ENCODE data around the gene VPS11.
A peak's percentile ranks its signal among the peaks of the same experiment; 100 is the strongest.
"Not testable (repeated sequence)": the region's sequence is repeated elsewhere in the genome, so short reads cannot be mapped to it uniquely, and the experiment has no call there.

The VPS11 gene

DNA sequence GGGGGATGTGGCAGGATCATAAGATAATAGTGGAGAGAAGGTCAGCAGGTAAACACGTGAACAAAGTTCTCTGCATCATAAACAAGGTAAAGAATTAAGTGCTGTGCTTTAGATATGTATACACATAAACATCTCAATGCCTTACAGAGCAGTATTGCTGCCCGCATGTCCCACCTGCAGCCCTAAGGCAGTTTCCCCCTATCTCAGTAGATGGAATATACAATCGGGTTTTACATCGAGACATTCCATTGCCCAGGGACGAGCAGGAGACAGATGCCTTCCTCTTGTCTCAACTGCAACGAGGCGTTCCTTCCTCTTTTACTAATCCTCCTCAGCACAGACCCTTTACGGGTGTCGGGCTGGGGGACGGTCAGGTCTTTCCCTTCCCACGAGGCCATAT is 28.1 kb upstream of the VPS11 start:
- not testable (repeated sequence) for DNase-seq

GRCh38 chr11:119041821-119042514 is 25.6 kb upstream of the VPS11 start:
- DNase-seq, result no peak

DNA sequence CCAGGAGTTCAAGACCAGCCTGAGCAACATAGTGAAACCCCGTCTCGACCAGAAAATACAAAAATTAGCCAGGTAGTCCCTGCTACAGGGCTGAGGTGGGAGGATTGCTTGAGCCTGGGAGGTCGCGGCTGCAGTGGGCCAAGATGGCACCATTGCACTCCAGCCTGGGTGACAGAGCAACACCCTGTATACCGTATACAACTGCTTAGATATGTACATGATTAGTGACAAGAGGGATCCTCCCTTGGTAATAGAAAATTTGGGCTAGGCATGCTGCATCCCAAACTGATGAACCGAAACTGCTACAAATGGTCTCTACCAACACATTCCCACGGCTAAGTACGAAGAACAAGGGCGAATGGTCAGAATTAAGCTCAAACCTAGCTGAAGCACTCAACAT is 24.7 kb upstream of the VPS11 start:
- DNase-seq, result no peak

DNA sequence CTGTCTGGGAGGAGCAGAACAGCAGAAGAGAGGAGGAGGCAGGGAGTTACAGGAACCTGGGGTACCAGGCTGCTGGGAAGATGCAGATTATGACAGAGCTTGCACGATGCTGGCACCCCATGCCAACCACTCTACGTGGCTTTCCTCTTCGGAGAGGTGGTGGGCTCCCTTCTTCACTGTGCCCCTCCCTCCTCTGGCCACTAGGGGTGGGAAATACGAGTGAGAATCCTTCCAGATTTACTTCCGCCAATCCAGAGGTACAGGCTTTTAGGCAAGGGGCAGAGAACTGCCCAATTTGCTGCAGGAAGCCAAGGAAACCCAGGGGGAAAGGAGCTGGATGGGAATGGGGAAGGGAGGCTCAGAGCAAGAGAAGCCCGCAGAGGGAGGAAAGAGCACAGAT is 22.9 kb upstream of the VPS11 start:
- no peak for DNase-seq

DNA sequence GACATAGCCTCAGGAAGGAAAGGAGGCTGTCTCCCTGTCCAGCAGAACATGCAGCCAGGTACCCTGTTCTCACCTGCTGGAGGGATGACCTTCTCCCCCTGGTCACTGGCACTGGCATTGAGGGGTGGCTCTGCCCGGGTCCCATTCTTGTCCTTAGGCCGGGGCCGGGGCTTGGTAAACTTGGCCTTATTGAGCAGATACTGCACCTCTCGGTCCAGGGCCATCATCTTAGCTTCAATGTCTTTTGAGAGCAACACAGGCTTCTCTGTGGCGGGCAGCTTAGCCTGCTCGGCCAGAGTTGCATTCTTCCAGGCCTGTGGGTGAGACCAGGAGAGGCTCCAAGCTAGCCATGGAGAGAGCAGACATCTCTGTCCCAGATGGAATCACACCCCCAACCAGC is 21.1 kb upstream of the VPS11 start:
- no peak for DNase-seq

DNA sequence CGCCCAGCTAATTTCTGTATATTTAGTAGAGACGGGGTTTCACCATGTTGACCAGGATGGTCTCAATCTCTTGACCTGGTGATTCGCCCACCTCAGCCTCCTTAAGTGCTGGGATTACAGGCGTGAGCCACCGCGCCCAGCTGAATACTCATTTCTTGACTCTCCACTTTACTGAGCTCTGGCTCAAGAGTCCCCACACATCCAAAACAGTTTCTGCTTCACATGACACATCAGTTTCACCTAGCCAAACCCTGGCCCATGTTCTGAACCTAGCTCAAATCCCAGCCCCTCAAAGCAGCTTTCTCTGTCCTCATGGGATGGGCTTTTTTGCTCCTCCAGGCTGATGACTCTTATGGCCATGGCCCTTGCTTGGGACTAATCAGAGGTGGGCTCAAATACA is 20.4 kb upstream of the VPS11 start:
- DNase-seq, result no peak

DNA sequence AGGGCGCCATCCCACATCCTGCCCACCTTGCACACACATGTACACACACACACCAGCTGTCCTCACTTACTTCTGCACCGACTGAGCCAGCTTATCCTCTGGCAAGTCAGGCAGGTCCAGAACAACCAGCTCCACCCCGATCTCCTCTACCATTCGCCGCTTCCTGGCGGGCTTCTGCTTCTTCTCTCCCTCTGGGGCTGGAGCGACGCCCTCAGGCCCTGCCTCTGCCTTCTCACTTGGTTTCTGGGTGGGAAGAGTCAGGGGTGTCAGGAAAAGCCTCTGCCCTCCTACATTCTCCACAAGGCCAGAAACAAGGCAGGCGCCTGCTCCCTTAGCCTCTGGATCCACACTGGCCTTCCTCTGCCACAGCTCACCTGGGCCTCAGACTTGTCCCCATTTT is 19.0 kb upstream of the VPS11 start:
- no peak for DNase-seq

DNA sequence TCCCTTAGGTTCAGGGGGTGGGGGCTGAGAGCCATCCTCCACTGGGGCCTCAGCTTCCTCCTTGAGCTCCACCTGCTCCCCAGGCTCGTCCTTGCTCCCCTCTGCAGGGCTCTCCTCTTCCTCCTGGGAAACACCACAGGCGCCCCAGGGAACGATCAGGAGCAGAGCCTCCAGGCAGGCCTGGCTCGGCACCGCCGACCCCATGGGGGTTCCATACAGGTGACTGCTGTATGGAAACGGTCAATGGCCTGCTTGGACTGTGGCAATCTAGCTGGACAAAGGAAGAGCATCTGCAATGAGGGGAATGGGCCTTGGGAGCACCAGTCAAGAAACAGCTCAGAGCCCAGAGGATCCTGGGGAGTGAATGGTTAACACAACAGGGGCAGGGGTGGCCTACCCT is 18.5 kb upstream of the VPS11 start:
- no peak for DNase-seq

GRCh38 chr11:119051440-119052162 is 16.0 kb upstream of the VPS11 start:
- no peak for DNase-seq

GRCh38 chr11:119052163-119052814 is 15.3 kb upstream of the VPS11 start:
- DNase-seq, result no peak

DNA sequence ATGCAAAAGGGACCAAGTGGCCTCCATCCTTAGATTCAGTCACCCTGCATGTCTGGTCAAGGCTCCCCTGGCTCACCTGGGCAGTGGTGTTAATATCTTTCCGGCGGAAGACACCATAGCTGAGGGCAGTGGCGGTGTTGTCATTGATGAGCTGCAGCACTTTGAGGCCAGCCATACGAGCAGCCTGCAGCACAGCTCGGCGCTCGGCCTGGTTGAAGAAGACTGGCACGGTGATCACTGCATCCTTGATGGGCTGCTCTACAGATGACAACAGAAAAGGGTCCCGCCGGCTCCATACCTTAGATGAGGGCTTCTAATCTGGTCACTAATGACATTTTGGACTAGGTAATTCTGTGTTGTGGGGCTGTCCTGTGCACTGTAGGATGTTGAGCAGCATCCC is 13.2 kb upstream of the VPS11 start:
- no peak for DNase-seq

DNA sequence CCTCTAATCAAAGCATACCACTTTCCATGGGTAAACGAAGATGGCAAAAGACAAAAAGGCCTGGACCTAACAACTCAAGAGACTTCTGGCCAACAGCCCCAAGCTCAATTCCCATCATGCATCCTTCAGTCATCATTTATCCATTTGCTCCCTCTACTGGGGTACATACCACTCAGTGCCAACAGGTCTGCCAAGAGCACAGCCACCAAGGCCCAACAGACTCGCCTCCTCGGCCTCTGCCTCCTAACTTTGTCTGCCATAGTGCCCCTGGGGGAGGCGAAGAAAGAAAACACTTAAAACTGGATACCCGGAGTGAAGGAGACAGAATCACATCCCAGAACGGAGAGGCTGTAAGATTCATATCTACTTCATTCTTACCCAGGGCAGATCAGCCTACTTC is 11.7 kb upstream of the VPS11 start:
- DNase-seq, result no peak

GRCh38 chr11:119056421-119056999 is 11.1 kb upstream of the VPS11 start:
- DNase-seq, result no peak

DNA sequence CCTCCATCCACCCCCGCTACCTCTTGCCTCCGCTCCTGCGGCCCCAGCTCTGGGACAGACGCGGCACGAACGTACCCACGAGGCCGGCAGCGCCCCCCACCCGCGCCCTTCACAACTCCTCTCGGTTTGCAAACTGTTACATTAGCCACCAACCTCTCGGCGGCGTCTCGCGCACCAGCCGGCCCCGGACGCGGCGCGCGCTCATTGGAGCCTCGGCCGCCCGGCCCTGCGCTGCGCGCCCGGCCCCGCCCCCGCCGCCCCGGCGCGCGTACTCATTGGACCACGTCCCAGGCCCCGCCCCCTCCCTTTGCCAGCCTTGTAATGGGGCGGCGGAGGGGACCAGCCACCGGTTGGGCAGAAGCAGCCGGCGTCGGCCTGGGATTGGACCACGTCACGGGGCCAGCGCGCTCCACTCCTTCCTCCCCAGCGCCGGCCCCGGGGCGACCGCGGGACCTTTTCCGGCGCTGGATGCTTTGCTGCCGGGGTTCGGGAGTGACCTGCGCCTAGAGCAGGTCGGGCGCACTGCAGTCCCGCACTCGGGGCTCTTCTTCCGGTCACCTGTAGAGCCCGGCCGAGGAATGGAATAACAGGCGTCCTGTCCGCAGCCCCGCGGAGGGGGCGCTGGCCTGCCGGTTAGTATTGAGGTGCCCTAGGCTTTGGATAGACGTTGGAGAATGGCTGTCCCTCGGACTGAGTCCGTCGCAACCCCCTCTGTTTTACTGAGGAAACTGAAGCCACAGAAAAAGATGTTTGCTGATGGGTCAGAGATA is 10.4 kb upstream of the VPS11 start, which contains the start of gene HYOU1:
Gene HYOU1 (minus strand): TSS at position 206 of the 770 bp plus-strand sequence. CDS start 1,045 bp downstream, outside the sequence.
- peak; percentile 59 for DNase-seq

- DNase-seq, result not testable (repeated sequence)
Measured at GRCh38 chr11:119059128-119059527, 8.5 kb upstream of the VPS11 start.

DNA sequence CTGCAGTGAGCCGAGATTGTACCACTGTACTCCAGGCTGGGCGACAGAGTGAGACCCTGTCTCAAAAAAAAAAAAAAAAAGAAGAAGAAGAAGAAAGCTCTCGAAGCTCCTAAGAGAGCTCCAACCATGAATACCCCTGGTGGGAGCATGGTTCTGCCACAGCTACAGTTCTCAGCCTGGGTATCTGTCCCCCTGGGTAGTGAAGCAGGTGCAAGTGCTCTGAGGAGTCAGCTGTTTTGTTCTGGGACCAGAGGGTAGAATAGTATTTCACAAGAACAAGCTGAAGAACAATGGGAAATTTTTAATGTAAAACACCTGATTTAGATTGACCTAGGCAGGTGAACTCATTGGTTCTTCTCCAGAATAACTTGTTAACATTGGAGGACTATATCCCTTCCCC is 6.4 kb upstream of the VPS11 start:
- DNase-seq, result no peak

GRCh38 chr11:119062779-119063178 is 4.8 kb upstream of the VPS11 start:
- DNase-seq, result no peak

DNA sequence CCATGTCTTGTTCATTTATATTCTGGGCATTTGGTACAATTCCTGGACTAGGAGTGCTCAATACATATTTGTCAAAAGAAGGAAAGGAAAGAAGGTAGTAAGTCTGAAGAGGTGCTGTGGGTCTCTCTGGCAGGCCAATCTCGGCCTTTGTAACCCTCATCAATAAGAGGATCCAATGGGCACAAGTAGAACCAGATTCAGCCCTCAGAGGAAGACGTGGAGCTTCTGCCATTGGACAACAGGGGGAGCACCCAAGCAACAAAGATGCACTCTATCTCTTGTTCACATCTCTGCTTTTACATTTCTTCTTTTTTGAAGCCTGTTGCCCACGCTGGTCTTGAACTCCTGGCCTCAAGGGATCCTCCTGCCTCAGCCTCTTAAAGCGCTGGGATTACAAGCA is 2.2 kb upstream of the VPS11 start:
- DNase-seq, result no peak

DNA sequence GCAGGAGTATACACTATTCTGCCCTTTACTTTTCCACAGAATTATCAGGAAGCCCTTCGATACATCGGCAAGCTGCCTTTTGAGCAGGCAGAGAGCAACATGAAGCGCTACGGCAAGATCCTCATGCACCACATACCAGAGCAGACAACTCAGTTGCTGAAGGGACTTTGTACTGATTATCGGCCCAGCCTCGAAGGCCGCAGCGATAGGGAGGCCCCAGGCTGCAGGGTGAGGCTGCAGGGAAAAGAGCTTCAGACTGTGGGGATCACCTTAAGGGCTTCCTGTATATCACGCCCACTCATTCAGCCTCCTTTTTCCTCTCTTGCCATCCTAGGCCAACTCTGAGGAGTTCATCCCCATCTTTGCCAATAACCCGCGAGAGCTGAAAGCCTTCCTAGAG is 10.2 kb downstream of the VPS11 start:
- DNase-seq, result no peak

GRCh38 chr11:119078675-119079420 is 11.2 kb downstream of the VPS11 start:
- DNase-seq, result no peak

DNA sequence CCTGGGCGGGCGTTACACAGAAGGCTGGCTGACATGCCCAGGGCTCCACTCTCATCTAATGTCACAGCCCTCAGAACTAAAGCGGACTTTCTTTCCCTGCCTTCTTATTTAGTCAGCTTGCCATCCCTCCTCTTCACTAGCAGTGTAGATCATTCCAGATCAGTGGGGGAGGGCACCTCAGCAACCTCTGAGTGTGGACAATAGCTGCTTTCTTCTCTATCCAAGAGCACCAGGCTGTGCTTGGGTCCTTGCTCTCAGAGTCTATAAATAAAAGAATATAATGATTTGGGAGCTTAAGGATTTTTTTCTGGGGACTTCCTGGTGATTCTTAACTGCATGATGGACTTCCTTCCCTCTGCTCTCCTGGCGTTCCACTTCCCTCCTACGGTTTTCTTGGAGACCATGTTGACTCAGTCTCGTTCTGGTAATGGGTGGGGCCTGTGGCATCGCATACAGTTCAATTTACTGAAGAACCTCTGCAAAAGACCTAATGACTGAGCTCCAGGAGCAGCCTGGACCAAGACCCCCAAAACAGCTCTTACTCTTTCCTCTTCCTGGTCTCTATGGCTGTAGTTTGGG is 14.2 kb downstream of the VPS11 start:
- DNase-seq, result no peak
